ENCODE data around the gene MINK1. TPM values are rescaled to one million over a fixed set of nuclear protein-coding genes. Genes with fewer than 3 reads are reported as not detected.

MINK1 gene
- total RNA-seq, 1 experiment from 2014 or later: 68.8 TPM

GRCh38 chr17:4933646-4934045 is 100.5 kb downstream of the MINK1 start:
- Mint-ChIP-seq H3K4me3 (0 out of 5 replicates have a peak overlapping the region, but pooled peaks of 1 of the 2 experiments have one; percentile 27), H3K4me1 (peaks cover 22 to 23% of the 10 kb centered on the region in 2 experiments), H3K27ac (peak overlapping the region in 1 of 3 experiments; percentile 78; a peak in 1 of 7 replicates), H3K36me3 (ENCODE audit: insufficient read depth in 1 of 3, low read depth in 3 of 3) (peaks cover 20 to 53% (median 31%) of the 10 kb centered on the region in 3 experiments), H3K9me3 (no peaks in the 10 kb centered on the region), H3K27me3 (ENCODE audit: low read depth) (no peaks in the 10 kb centered on the region; the same call in 1 of the 2 replicates)
- no peak overlapping the region for H3T11ph ChIP-seq (ENCODE audit: low read length)
- no peak overlapping the region for H4K5ac ChIP-seq (ENCODE audit: insufficient read length, low read depth, low read length)
- no peak overlapping the region for H2BK5ac ChIP-seq (ENCODE audit: insufficient read length, low read length)
- no peak overlapping the region for H2BK20ac ChIP-seq (ENCODE audit: low read depth, low read length, poor library complexity, severe bottlenecking)
- H3K4ac ChIP-seq (ENCODE audit: low read depth, low read length): no peak overlapping the region
- H3K27me3 ChIP-seq (ENCODE audit: insufficient read depth, low read length): no peaks in the 10 kb centered on the region
- H3K56ac ChIP-seq (ENCODE audit: insufficient read length, low read depth, low read length): no peak overlapping the region
- no peaks in the 10 kb centered on the region for H3K9me3 ChIP-seq (ENCODE audit: control insufficient read depth, low read depth, low read length)
- no CpG with 5 or more reads among the region's 16 CpGs for WGBS (ENCODE audit: extremely low coverage, insufficient read length, low lambda C conversion rate)
- no peak overlapping the region for H2BK120ac ChIP-seq (ENCODE audit: low read depth, low read length, poor library complexity, severe bottlenecking)
- H3K23ac ChIP-seq (ENCODE audit: insufficient read length, low read depth, low read length): no peak overlapping the region
- H4K20me1 ChIP-seq (ENCODE audit: control insufficient read depth, insufficient read depth, insufficient read length): peaks cover 3% of the 10 kb centered on the region
- H3K14ac ChIP-seq (ENCODE audit: insufficient read depth, low read length): no peak overlapping the region
- no peak for DNase-seq
- H4K91ac ChIP-seq (ENCODE audit: insufficient read length, low read depth, low read length): no peak overlapping the region
- no peaks in the 10 kb centered on the region; the same call in 1 of the 2 replicates for H3K79me2 ChIP-seq (ENCODE audit: insufficient read depth, low read length)
- H2BK12ac ChIP-seq (ENCODE audit: insufficient read length, low read depth, low read length): no peak overlapping the region
- peaks cover under 1% of the 10 kb centered on the region for H3K23me2 ChIP-seq (ENCODE audit: insufficient read length, low read depth, low read length, poor library complexity, severe bottlenecking)
- H3K18ac ChIP-seq (ENCODE audit: insufficient read length, low read depth, low read length): no peak overlapping the region
- H3K9ac ChIP-seq (ENCODE audit: extremely low read depth, insufficient read length, low read length): no peak overlapping the region
- H3K4me1 ChIP-seq (ENCODE audit: insufficient read depth, low read length): no peaks in the 10 kb centered on the region
- peaks cover 1% of the 10 kb centered on the region for H3K79me1 ChIP-seq (ENCODE audit: insufficient read depth, low read depth, low read length, poor library complexity, severe bottlenecking)
- no peak for TF ChIP-seq CTCF (conservative IDR thresholded peaks at IDR 0.05)
- H2BK15ac ChIP-seq (ENCODE audit: low read depth, low read length): no peak overlapping the region
- no peak overlapping the region for H3K4me2 ChIP-seq (ENCODE audit: insufficient read depth, insufficient read length, low read length)
- H3K27ac ChIP-seq (ENCODE audit: insufficient read length, low read depth, low read length): no peak overlapping the region
- H2AFZ ChIP-seq (ENCODE audit: low read length): no peak overlapping the region
- H2AK5ac ChIP-seq (ENCODE audit: insufficient read length, low read length): no peak overlapping the region
- H4K8ac ChIP-seq (replicated peaks; ENCODE audit: insufficient read length, low read depth, low read length): no peak overlapping the region
